SU-DHL-6 (cell line): ENCODE results near the gene SYCP2L.
"Not testable (repeated sequence)": the region's sequence is repeated elsewhere in the genome, so short reads cannot be mapped to it uniquely, and the experiment has no call there.

Experiments
- EZH2phosphoT487 ChIP-seq: fragments of 200-600 bp; sonication (generic), shearing (Covaris generic); conservative IDR thresholded peaks from 2 replicates; pipeline ENCODE4 v1.6.1; 2018; ENCODE audit warnings: mild to moderate bottlenecking, antibody characterized with exemption, low read length, moderate library complexity, mixed read lengths
- TF ChIP-seq, protein P1 (sequence below): fragments of 200-600 bp; sonication (generic); IDR thresholded peaks from one replicate; pipeline ENCODE4 v1.5.1; 2017; ENCODE audit warnings: antibody characterized with exemption, mild to moderate bottlenecking, low read length, moderate library complexity; ENCODE audit not compliant: insufficient read depth, poor library complexity, severe bottlenecking

DNA sequence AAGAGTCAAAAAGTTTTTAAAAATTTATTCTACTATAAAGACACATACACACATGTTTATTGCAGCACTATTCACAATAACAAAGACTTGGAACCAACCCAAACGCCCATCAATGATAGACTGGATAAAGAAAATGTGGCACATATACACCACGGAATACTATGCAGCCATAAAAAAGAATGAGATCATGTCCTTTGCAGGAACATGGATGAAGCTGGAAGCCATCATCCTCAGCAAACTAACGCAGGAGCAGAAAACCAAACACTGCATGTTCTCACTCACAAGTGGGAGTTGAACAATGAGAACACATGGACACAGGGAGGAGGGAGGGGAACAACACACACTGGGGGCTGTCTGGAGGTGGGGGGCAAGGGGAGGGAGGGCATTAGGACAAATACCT is 20.1 kb upstream of the SYCP2L start:
- TF ChIP-seq, protein P1, sequence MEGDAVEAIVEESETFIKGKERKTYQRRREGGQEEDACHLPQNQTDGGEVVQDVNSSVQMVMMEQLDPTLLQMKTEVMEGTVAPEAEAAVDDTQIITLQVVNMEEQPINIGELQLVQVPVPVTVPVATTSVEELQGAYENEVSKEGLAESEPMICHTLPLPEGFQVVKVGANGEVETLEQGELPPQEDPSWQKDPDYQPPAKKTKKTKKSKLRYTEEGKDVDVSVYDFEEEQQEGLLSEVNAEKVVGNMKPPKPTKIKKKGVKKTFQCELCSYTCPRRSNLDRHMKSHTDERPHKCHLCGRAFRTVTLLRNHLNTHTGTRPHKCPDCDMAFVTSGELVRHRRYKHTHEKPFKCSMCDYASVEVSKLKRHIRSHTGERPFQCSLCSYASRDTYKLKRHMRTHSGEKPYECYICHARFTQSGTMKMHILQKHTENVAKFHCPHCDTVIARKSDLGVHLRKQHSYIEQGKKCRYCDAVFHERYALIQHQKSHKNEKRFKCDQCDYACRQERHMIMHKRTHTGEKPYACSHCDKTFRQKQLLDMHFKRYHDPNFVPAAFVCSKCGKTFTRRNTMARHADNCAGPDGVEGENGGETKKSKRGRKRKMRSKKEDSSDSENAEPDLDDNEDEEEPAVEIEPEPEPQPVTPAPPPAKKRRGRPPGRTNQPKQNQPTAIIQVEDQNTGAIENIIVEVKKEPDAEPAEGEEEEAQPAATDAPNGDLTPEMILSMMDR = not testable (repeated sequence)
- not testable (repeated sequence) for TF ChIP-seq EZH2phosphoT487
